Parathyroid adenoma (tissue), 2 donors: ENCODE results near the gene C12orf43.

Experiments
- H2AFZ ChIP-seq: fragments of 300-600 bp; sonication (generic); one replicate; pipeline ENCODE4 v1.7.0; 2017; ENCODE audit warnings: antibody characterized with exemption, mild to moderate bottlenecking
- H3K27ac ChIP-seq: fragments of 300-600 bp; sonication (generic); one replicate; pipeline ENCODE4 v1.7.0; 2017
- H3K27me3 ChIP-seq: fragments of 300-600 bp; sonication (generic); one replicate; pipeline ENCODE4 v1.7.0; 2017; ENCODE audit warnings: low read length; ENCODE audit not compliant: control insufficient read depth, insufficient read depth
- H3K36me3 ChIP-seq: fragments of 300-600 bp; sonication (generic); one replicate; pipeline ENCODE4 v1.7.0; 2017; ENCODE audit warnings: low read length; ENCODE audit not compliant: control insufficient read depth, insufficient read depth
- H3K4me1 ChIP-seq: fragments of 300-600 bp; sonication (generic); one replicate; pipeline ENCODE4 v1.7.0; 2017; ENCODE audit warnings: control low read depth
- H3K4me2 ChIP-seq: fragments of 300-600 bp; sonication (generic); one replicate; pipeline ENCODE4 v1.7.0; 2017; ENCODE audit warnings: low read length
- H3K4me3 ChIP-seq: fragments of 300-600 bp; sonication (generic); one replicate; pipeline ENCODE4 v1.7.0; 2017; ENCODE audit warnings: low read depth, low read length
- H3K79me2 ChIP-seq: fragments of 300-600 bp; sonication (generic); one replicate; pipeline ENCODE4 v1.7.0; 2017; ENCODE audit warnings: control low read depth
- H3K9ac ChIP-seq: fragments of 300-600 bp; sonication (generic); one replicate; pipeline ENCODE4 v1.7.0; 2017; ENCODE audit warnings: mild to moderate bottlenecking
- H3K9me3 ChIP-seq: fragments of 300-600 bp; sonication (generic); one replicate; pipeline ENCODE4 v1.7.0; 2017; ENCODE audit warnings: low read length; ENCODE audit not compliant: control insufficient read depth
- CTCF ChIP-seq: fragments of 300-600 bp; sonication (generic); IDR thresholded peaks from one replicate; pipeline ENCODE4 v1.7.0; 2017; ENCODE audit warnings: antibody characterized with exemption, mild to moderate bottlenecking
- donor health status: primary hyperparathyroidism.

Gene C12orf43

GRCh38 chr12:121022713-121023112, 6.4 kb upstream of the C12orf43 start:
- Histone ChIP-seq H3K4me1 (peaks cover 4% of the 10 kb centered on the region), H3K27ac (no peak overlapping the region)

GRCh38 chr12:121021754-121022153, 5.5 kb upstream of the C12orf43 start:
- no peak for TF ChIP-seq CTCF
- no peaks in the 10 kb centered on the region for H3K79me2 ChIP-seq
- H2AFZ ChIP-seq: no peak overlapping the region
- H3K4me2 ChIP-seq: no peak overlapping the region
- H3K27ac ChIP-seq: no peak overlapping the region
- H3K4me3 ChIP-seq: no peak overlapping the region
- H3K4me1 ChIP-seq: peaks cover 4% of the 10 kb centered on the region
- H3K27me3 ChIP-seq: no peaks in the 10 kb centered on the region
- H3K36me3 ChIP-seq: no peaks in the 10 kb centered on the region
- H3K9ac ChIP-seq: no peak overlapping the region
- H3K9me3 ChIP-seq: no peaks in the 10 kb centered on the region

More at GRCh38 chr12:121022713-121023112, 6.4 kb upstream of the C12orf43 start:
- Histone ChIP-seq H2AFZ (no peak overlapping the region), H3K9me3 (no peaks in the 10 kb centered on the region), H3K79me2 (no peaks in the 10 kb centered on the region), H3K27me3 (no peaks in the 10 kb centered on the region), H3K9ac (no peak overlapping the region), H3K4me3 (no peak overlapping the region), H3K36me3 (no peaks in the 10 kb centered on the region), H3K4me2 (no peak overlapping the region)
- TF ChIP-seq CTCF: no peak

GRCh38 chr12:121018860-121019617, 2.8 kb upstream of the C12orf43 start:
- Histone ChIP-seq H3K36me3 (no peaks in the 10 kb centered on the region), H3K79me2 (peaks cover 11% of the 10 kb centered on the region), H3K27ac (no peak overlapping the region), H3K4me3 (no peak overlapping the region), H2AFZ (no peak overlapping the region), H3K9ac (no peak overlapping the region), H3K4me1 (peaks cover 9% of the 10 kb centered on the region), H3K27me3 (no peaks in the 10 kb centered on the region), H3K4me2 (no peak overlapping the region), H3K9me3 (no peaks in the 10 kb centered on the region)
- TF ChIP-seq CTCF: no peak

GRCh38 chr12:121017966-121018491, 1.7 kb upstream of the C12orf43 start:
- TF ChIP-seq CTCF: no peak
- no peak overlapping the region for H3K27ac ChIP-seq
- H3K79me2 ChIP-seq: peaks cover 11% of the 10 kb centered on the region
- no peak overlapping the region for H3K4me2 ChIP-seq
- H3K4me3 ChIP-seq: no peak overlapping the region
- no peaks in the 10 kb centered on the region for H3K27me3 ChIP-seq
- H3K36me3 ChIP-seq: no peaks in the 10 kb centered on the region
- peaks cover 9% of the 10 kb centered on the region for H3K4me1 ChIP-seq
- no peak overlapping the region for H2AFZ ChIP-seq
- no peak overlapping the region for H3K9ac ChIP-seq
- H3K9me3 ChIP-seq: no peaks in the 10 kb centered on the region

- Histone ChIP-seq H2AFZ (no peak overlapping the region), H3K27ac (no peak overlapping the region), H3K36me3 (no peaks in the 10 kb centered on the region), H3K9me3 (no peaks in the 10 kb centered on the region), H3K79me2 (peaks cover 11% of the 10 kb centered on the region), H3K27me3 (no peaks in the 10 kb centered on the region), H3K4me1 (peaks cover 9% of the 10 kb centered on the region), H3K9ac (no peak overlapping the region), H3K4me3 (no peak overlapping the region), H3K4me2 (no peak overlapping the region)
- TF ChIP-seq CTCF: no peak
These were observed 2.6 kb downstream of the C12orf43 start for GRCh38 chr12:121013715-121014114.
